Loucy (cell line): ENCODE measurements around the gene OXLD1.

ENCODE experiments used
- CTCF ChIP-seq: fragments of 200-600 bp; sonication (generic); conservative IDR thresholded peaks from 2 replicates; pipeline ENCODE4 v1.5.1; 2014; ENCODE audit warnings: mild to moderate bottlenecking, antibody characterized with exemption, low read length
- EZH2phosphoT487 ChIP-seq: fragments of 200-600 bp; IDR thresholded peaks from 2 replicates; pipeline ENCODE4 v1.6.1; 2018; ENCODE audit warnings: antibody characterized with exemption, mild to moderate bottlenecking, moderate library complexity, borderline replicate concordance

GRCh38 chr17:81694810-81695209 lies 28.4 kb upstream of the OXLD1 start:
- TF ChIP-seq CTCF (no peak), EZH2phosphoT487 (no peak)
